HG03025 (cell line): Measurements from ENCODE around the gene SSH2.
A peak's percentile ranks its signal among the peaks of the same experiment; 100 is the strongest.
"Not testable (repeated sequence)": the region's sequence is repeated elsewhere in the genome, so short reads cannot be mapped to it uniquely, and the experiment has no call there.

Experiments used
- ATAC-seq: cut with Tn5 transposase; IDR thresholded peaks from one replicate; pipeline ENCODE4 v1.9.1; 2021; ENCODE audit warnings: mild to moderate bottlenecking, moderate library complexity; ENCODE audit not compliant: unreplicated experiment, low FRiP score

The SSH2 gene

DNA sequence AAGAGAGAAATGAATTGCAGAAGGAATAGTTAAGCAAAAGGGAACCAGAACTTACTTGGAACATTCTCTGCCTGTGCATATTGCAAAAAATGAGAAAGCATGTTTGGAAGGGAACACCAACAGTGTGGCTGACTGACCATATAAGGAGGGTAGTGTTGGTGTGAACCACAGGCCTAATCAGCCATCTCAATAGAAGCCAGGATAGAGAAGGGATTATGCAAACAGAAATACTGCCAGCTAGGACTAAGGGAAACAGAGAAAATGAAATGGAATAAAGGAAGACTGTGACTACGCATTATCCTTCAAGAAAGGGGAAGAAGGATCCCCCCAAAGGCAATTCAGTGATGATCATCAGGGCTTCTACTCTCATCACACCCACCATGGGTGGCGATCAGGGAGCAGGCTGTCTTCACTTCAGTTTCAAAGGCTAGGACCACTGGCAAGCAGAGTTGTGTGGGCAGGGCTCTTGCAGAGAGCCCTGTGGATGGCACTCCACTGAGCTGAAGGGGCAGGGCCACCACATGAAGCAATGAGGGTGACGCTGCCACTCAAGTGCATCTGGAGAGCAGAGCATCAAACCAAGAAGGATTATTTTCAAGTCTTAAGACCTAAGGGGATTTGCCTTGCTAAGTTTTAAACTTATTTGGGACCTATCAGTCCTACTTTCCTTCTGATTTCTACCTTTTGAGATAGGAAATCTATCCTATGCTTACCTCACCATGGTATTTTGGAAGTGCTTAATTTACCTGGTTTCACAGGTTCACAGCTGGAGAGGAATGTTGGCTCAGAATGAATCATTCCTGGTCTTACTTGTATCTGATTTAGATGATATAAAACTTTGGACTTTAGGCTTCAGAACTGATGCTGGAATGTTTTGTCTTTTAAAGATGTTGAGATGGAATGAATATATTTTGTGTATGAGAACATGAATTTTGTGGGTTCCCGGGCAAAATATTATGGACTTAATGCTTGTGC is 140.5 kb downstream of the SSH2 start:
- ATAC-seq, result no peak

GRCh38 chr17:29787995-29788394 is 142.0 kb downstream of the SSH2 start:
- ATAC-seq, result no peak

- no peak for ATAC-seq
Measured at GRCh38 chr17:29782917-29783316, 147.1 kb downstream of the SSH2 start.

- ATAC-seq, result not testable (repeated sequence)
Measured at GRCh38 chr17:29779812-29780190, 150.2 kb downstream of the SSH2 start.

DNA sequence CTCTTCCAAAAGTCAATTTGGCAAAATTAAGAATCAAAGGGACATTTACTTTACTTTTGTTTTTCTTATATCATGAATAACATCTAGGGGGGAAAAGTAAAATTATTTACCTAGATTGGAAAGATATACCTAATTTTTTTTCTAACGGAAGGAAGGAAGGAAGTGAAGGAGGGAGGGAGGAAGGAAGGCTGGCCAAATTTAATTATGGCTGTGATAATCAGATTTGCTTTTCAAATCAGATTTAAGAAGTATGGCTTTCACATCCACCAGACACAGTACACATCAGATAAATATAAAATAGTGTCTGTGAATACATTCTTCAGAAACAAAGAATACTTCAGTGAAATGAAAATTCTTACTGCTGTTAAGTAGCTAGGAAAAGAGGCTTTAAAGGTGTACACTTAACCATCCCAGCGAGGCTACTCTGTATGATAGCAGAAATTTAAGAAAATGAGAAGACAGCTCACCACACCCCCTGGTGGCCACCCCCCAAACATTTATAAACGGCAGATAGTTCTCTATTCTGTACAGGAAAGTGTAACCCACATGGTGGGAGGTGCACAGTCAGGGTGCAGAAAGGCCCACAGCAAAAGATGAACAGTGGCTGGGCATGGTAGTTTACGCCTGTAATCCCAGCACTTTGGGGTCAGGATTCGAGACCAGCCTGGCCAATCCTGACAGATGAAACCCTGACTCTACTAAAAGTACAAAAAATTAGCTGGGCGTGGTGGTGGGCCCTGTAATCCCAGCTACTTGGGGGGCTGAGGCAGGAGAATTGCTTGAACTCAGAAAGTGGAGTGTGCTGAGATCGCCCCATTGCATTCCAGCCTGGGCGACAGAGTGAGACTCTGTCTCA is 150.8 kb downstream of the SSH2 start:
- ATAC-seq, result no peak

DNA sequence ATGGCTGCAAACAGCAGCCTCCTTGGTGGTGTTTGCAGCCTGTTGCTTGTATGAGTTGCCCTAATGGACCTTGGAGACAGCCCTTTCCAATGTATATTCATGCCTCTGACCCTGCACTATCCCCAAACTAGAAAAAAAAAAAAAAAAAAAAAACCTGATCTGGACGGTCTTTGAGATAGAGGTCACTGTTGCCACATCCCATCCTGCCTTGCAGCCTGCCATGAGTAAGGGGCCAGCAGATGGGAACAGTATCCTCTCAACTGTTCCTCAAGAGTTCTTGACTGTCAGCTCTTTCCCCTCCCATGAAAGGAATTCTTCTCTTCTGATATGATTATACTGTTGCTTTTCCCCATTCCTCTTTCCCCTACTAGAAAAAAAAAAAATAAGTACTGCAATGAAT is 152.4 kb downstream of the SSH2 start:
- no peak for ATAC-seq

DNA sequence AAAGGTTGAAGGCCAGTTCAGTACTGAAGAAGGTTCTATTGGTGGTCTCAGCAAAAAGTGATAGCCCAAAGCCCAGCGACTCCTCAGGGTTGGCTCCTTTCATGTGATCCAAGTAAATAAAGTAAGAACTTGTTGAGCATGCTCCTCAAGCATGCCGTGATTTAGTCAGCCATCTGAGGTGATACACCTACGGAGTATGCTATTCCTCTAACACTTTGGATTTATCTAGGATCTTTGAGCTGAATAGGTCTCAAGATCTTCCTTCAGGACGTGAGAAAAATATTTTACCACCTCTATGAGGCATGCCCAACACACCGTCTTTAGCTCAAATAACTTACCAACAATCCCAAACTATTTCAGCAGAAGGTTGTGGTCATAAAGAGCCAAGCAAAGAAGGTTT is 154.0 kb downstream of the SSH2 start:
- ATAC-seq, result no peak

DNA sequence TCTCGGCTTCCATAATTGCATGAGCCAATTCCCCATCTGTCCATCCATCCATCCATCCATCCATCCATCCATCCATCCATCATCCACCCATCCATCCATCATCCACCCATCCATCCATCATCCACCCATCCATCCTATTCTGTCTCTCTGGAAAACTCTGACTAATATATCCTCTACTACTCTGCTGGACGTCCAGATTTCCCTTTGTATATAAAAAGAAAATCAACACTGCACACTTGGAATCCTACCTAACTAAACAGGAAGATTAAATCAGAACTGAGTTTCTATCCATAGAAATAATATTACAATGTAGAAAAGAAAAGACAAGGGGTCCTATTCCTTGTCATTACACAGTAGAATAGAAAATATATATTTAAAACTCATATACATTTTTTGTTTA is 157.0 kb downstream of the SSH2 start:
- ATAC-seq, result no peak

GRCh38 chr17:29771546-29771945 is 158.5 kb downstream of the SSH2 start:
- ATAC-seq, result no peak

DNA sequence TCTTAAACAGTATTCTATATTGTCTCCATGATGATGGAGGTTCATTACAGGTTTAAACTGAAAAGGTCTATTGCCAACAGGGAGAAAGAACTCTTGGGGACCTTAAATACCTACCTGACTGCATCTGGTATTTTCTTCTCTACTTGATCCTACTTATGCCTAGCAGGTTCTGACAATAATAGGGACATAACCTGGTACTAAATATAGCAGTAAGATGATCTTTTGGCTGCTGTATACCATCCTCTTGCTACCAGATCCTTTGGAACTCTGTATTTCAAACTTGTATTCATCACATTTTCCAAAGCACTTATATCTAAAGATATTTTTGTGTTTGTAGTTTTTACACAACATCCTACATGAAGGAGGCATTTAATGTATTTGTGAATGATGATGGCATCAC is 160.8 kb downstream of the SSH2 start:
- no peak for ATAC-seq

- no peak for ATAC-seq
Measured at GRCh38 chr17:29766796-29767327, 163.2 kb downstream of the SSH2 start.

DNA sequence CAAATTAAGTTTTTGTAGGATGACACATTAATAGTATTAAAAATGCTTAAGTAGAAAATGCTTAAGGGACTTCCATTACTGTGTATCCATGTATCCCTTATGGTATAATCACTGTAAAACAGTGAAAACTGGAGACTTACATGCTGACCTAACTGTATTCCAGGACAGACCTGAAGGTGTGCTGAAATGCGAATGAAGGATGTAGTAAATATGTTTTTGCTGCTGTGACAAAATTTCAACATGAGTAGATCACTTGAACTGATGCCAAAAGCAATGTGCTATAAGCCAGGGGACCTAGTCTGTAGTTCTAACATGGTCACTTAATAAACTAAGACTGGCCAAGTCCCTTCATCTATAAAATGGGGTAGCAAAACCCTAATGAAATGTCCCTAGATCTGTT is 165.3 kb downstream of the SSH2 start:
- no peak for ATAC-seq

DNA sequence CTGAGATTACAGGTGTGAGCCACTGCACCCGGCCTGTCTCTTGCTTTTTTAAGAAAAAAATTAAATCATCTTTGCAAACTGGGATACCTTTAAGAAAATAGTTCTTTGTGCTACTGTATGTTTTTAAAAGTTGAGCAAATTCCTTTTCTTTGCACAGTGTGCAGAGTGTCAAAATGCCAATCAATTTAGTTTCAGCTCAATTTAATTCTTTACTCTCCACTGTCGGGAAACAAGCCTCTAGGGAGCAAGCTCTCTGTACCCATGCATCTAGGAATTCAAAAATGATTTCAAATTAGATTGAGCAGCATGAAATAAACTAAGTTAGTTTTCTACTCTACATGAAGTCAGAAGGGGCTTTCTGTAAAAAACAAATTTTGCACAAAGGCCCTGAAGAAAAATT is 165.8 kb downstream of the SSH2 start:
- no peak for ATAC-seq

DNA sequence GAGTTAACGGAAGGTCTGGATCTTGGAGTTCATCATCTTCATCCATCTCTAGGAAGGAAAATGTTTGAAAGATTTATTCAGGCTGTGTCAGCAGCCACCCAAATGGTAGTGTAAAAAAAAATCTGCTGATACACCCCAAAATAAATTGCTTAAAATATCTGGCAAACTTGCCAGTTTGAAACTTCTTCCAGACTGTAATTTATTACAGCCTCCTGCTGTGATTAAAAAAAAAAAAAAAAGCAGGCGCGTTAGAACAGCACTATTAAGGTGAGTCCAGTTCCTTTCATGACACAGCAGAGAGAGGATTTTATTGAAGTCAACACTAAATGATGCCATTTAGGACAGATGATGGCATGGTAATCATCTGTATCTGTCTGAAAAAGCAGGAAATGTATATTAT is 166.8 kb downstream of the SSH2 start:
- ATAC-seq, result no peak

GRCh38 chr17:29761040-29761761 is 168.8 kb downstream of the SSH2 start:
- ATAC-seq, result peak; percentile 81

DNA sequence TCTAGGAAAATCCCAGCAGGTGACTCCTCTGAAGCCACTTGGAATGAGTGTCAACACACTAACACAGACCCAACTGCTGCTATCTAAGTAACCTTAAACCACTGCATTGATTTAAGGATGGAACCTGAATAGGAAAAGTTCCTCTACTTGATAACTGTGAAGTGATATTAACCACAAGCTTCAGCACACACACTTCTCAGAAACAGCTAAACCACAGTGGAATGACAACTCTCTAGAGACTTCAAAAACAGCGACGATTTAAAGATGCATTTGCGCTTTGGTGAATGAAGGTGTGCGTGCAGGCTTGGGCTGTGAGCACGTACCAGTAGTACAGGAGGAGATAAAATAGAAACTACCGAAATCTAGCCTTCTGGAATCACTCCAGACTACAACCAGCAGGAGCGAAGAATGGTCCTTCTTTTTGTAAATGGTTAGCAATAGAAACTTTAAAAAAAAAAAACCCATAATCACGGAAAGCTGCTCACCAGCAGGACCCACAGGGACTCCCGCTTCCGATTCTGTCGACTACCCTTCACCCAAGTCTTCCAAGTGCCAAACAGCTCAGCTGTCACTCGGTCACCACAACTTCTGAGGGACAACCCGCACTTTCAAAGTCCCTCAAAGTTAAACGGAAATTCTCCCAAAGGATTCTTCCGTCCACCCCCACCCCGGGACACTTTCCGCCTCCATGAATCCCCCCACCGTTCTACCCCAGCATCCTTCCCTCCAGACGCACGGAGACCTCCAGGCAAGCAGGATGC is 169.6 kb downstream of the SSH2 start:
- no peak for ATAC-seq

DNA sequence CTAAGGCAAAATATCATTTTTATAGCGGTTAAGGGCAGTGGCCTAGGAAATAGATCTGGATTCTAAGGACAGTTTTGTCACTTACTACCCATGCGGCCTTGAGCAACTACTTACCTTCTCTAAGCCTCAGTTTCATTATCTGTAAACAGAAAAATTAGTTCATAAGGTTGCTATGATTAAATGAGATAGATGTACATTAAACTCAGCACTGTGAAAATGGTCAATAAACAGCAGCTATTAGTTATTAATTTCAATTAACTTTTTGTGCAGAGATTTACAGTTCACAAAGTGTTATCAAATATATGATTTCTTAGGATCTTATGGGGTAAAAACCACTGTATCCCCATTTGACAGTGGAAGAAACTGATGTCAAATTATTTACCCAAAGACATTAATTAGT is 171.8 kb downstream of the SSH2 start:
- no peak for ATAC-seq

DNA sequence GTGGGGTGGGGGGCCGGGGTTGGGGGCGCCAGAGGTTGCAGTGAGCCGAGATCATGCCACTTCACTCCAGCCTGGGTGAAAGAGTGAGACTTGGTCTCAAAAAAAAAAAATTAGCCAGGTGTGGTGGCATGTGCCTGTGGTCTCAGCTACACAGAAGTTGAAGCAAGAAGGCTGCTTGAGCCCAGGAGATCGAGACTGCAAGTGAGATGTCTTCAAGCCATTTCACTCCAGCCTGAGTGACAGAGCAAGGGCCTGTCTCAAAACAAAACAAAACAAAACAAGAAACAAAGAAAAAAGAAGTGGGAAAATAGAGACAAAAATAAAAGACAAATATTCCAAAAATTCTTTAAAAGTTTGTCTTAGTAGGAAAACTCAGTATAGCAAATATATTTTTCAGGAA is 172.2 kb downstream of the SSH2 start:
- no peak for ATAC-seq

DNA sequence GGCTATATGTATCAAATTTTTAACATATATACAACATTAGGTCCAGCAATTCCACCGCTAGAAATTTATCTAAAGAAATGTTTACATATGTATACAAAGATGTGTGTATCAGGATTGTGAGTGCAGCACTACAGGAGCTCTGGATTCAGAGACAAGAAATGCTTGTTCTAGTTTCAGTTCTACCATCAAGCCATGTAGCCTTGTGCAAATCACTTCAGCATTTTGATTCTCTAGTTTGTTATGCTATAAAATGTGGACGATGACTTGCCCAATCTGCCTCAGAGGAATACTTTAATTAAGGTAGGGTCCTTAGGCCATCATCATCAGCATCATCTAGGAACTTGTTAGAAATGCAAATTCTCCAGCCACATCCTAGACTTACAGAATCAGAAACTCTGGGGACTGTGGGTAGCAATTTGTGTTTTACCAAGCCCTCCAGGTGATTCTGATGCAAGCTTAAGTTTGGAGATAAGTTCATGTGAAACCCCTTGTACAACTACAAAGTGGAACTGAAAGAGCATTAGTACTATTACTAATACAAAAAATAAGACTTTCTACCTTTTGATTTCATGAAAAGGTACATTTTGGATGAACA is 176.1 kb downstream of the SSH2 start:
- ATAC-seq, result no peak
